Astrocyte (in vitro differentiated cells and primary cell): ENCODE data around the gene IGF2BP3. TPM values are rescaled to one million over a fixed set of nuclear protein-coding genes. Genes with fewer than 3 reads are reported as not detected.

Experiments
- DNase-seq: peaks from one replicate; pipeline ENCODE4 v3.0.0-alpha.2; 2010; ENCODE audit warnings: low read depth
- FAIRE-seq: peaks from 2 replicates; lab custom pipeline; 2011; peaks lifted over from hg19 to GRCh38; lab: Jason Lieb, UNC
- H2AFZ ChIP-seq: 2 replicates; pipeline ENCODE4 v1.6.0; 2012; ENCODE audit warnings: low read depth, low read length, inconsistent platforms
- H3K27ac ChIP-seq: 2 replicates; pipeline ENCODE4 v1.5.1; 2011; ENCODE audit warnings: low read depth, low read length, inconsistent platforms
- H3K27me3 ChIP-seq: 2 replicates; pipeline ENCODE4 v1.6.0; 2011; ENCODE audit warnings: low read length, inconsistent platforms; ENCODE audit not compliant: insufficient read depth
- H3K36me3 ChIP-seq: 2 replicates; pipeline ENCODE4 v1.5.1; 2011; ENCODE audit warnings: low read length, inconsistent platforms; ENCODE audit not compliant: insufficient read depth
- H3K4me1 ChIP-seq: 2 replicates; pipeline ENCODE4 v1.5.1; 2011; ENCODE audit warnings: low read length, inconsistent platforms; ENCODE audit not compliant: insufficient read depth
- H3K4me2 ChIP-seq: 2 replicates; pipeline ENCODE4 v1.6.0; 2012; ENCODE audit warnings: low read length, inconsistent platforms
- H3K4me3 ChIP-seq: 2 replicates; pipeline ENCODE4 v1.5.1; 2011; ENCODE audit warnings: low read depth, mild to moderate bottlenecking, low read length, inconsistent platforms; ENCODE audit not compliant: insufficient read depth
- H3K79me2 ChIP-seq: 2 replicates; pipeline ENCODE4 v1.6.0; 2012; ENCODE audit warnings: mild to moderate bottlenecking, low read length, inconsistent platforms; ENCODE audit not compliant: insufficient read depth
- H3K9ac ChIP-seq: 2 replicates; pipeline ENCODE4 v1.6.0; 2012; ENCODE audit warnings: mild to moderate bottlenecking, low read length, inconsistent platforms
- H3K9me3 ChIP-seq: 2 replicates; pipeline ENCODE4 v1.5.1; 2012; ENCODE audit warnings: low read depth, mild to moderate bottlenecking, low read length, inconsistent platforms; ENCODE audit not compliant: insufficient read depth
- H4K20me1 ChIP-seq: 2 replicates; pipeline ENCODE4 v1.6.0; 2012; ENCODE audit warnings: low read length, inconsistent platforms; ENCODE audit not compliant: insufficient read depth
- H3K27ac Mint-ChIP-seq: one replicate; pipeline ENCODE4 v1.8.0; 2021; ENCODE audit warnings: mild to moderate bottlenecking, mixed read lengths; ENCODE audit not compliant: unreplicated experiment
- H3K27me3 Mint-ChIP-seq: one replicate; pipeline ENCODE4 v1.8.0; 2021; ENCODE audit warnings: low read depth, mixed read lengths; ENCODE audit not compliant: unreplicated experiment
- H3K36me3 Mint-ChIP-seq: one replicate; pipeline ENCODE4 v1.8.0; 2021; ENCODE audit warnings: low read depth, mixed read lengths; ENCODE audit not compliant: unreplicated experiment
- H3K4me1 Mint-ChIP-seq: one replicate; pipeline ENCODE4 v1.8.0; 2021; ENCODE audit warnings: low read depth, mixed read lengths; ENCODE audit not compliant: unreplicated experiment
- H3K4me3 Mint-ChIP-seq: one replicate; pipeline ENCODE4 v1.8.0; 2021; ENCODE audit warnings: mild to moderate bottlenecking, moderate library complexity, mixed read lengths; ENCODE audit not compliant: unreplicated experiment
- H3K9me3 Mint-ChIP-seq: one replicate; pipeline ENCODE4 v1.8.0; 2021; ENCODE audit warnings: mild to moderate bottlenecking, mixed read lengths; ENCODE audit not compliant: unreplicated experiment
- EZH2 ChIP-seq: IDR thresholded peaks from 2 replicates; pipeline ENCODE4 v1.6.1; 2012; ENCODE audit warnings: mild to moderate bottlenecking, low read length, inconsistent platforms; ENCODE audit not compliant: insufficient read depth
- total RNA-seq: library from RNA; stranded (reverse); gene quantifications from 2 replicates; pipeline ENCODE4 v1.2.1, GENCODE V29; 2021
- TF ChIP-seq, protein P1 (sequence below): IDR thresholded peaks from 2 replicates; pipeline ENCODE4 v1.5.1; 2011; ENCODE audit warnings: low read depth, mild to moderate bottlenecking, inconsistent platforms, low read length, moderate library complexity; ENCODE audit not compliant: insufficient read depth

IGF2BP3 gene
- total RNA-seq, 1 donor from 2014 or later = 79.5 TPM

GRCh38 chr7:23397241-23397640 lies 73.0 kb downstream of the IGF2BP3 start:
- Histone ChIP-seq H3K36me3 (peaks cover 12% of the 10 kb centered on the region), H3K27ac (no peak overlapping the region), H3K79me2 (peaks cover 63% of the 10 kb centered on the region), H3K4me1 (peaks cover 15% of the 10 kb centered on the region), H2AFZ (no peak overlapping the region), H3K27me3 (no peaks in the 10 kb centered on the region), H3K9ac (no peak overlapping the region), H3K4me3 (no peak overlapping the region), H3K9me3 (no peaks in the 10 kb centered on the region), H3K4me2 (no peak overlapping the region), H4K20me1 (peaks cover 50% of the 10 kb centered on the region)
- Mint-ChIP-seq H3K27me3 (no peaks in the 10 kb centered on the region), H3K27ac (no peak overlapping the region), H3K9me3 (no peaks in the 10 kb centered on the region), H3K4me1 (peaks cover 17% of the 10 kb centered on the region), H3K36me3 (peaks cover 12% of the 10 kb centered on the region), H3K4me3 (no peak overlapping the region)
- no peak for TF ChIP-seq EZH2
- TF ChIP-seq, protein P1, sequence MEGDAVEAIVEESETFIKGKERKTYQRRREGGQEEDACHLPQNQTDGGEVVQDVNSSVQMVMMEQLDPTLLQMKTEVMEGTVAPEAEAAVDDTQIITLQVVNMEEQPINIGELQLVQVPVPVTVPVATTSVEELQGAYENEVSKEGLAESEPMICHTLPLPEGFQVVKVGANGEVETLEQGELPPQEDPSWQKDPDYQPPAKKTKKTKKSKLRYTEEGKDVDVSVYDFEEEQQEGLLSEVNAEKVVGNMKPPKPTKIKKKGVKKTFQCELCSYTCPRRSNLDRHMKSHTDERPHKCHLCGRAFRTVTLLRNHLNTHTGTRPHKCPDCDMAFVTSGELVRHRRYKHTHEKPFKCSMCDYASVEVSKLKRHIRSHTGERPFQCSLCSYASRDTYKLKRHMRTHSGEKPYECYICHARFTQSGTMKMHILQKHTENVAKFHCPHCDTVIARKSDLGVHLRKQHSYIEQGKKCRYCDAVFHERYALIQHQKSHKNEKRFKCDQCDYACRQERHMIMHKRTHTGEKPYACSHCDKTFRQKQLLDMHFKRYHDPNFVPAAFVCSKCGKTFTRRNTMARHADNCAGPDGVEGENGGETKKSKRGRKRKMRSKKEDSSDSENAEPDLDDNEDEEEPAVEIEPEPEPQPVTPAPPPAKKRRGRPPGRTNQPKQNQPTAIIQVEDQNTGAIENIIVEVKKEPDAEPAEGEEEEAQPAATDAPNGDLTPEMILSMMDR = no peak
- DNase-seq = no peak
- FAIRE-seq = no peak

- H3K27me3 ChIP-seq = no peaks in the 10 kb centered on the region
- FAIRE-seq = no peak
- TF ChIP-seq, protein P1 = no peak
- no peak for TF ChIP-seq EZH2
- Mint-ChIP-seq H3K27me3 (no peaks in the 10 kb centered on the region), H3K27ac (peak overlapping the region; percentile 11), H3K36me3 (peaks cover 12% of the 10 kb centered on the region), H3K9me3 (no peaks in the 10 kb centered on the region), H3K4me1 (peaks cover 24% of the 10 kb centered on the region), H3K4me3 (no peak overlapping the region)
- H3K9ac ChIP-seq = no peak overlapping the region
- no peak overlapping the region for H2AFZ ChIP-seq
- peaks cover 65% of the 10 kb centered on the region for H3K79me2 ChIP-seq
- peaks cover 50% of the 10 kb centered on the region for H4K20me1 ChIP-seq
- no peak overlapping the region for H3K4me3 ChIP-seq
- H3K27ac ChIP-seq = no peak overlapping the region
- H3K36me3 ChIP-seq = peaks cover 12% of the 10 kb centered on the region
- H3K4me2 ChIP-seq = no peak overlapping the region
- DNase-seq = peak; percentile 87
- H3K4me1 ChIP-seq = peaks cover 22% of the 10 kb centered on the region
- H3K9me3 ChIP-seq = no peaks in the 10 kb centered on the region
Measured at GRCh38 chr7:23396222-23397015, 73.9 kb downstream of the IGF2BP3 start.
